Trophoblast cell (in vitro differentiated cells and primary cell): ENCODE results near the gene STARD7.

Source experiments
- DNase-seq, 2 donors: peaks; one replicate each; pipeline ENCODE4 v3.0.0-alpha.2; 2016
- H2AFZ ChIP-seq: 2 replicates; pipeline ENCODE4 v1.6.1; 2013; ENCODE audit warnings: low read length, moderate library complexity, mild to moderate bottlenecking; ENCODE audit not compliant: insufficient read depth, poor library complexity
- H2AK5ac ChIP-seq: 2 replicates; pipeline ENCODE4 v1.6.1; 2013; ENCODE audit warnings: mild to moderate bottlenecking, low read length
- H2BK120ac ChIP-seq: 2 replicates; pipeline ENCODE4 v1.6.1; 2013; ENCODE audit warnings: low read length, mild to moderate bottlenecking, moderate library complexity; ENCODE audit not compliant: insufficient read depth, poor library complexity
- H2BK12ac ChIP-seq: 2 replicates; pipeline ENCODE4 v1.6.1; 2013; ENCODE audit warnings: mild to moderate bottlenecking, low read length, moderate library complexity
- H2BK5ac ChIP-seq: 2 replicates; pipeline ENCODE4 v1.6.1; 2013; ENCODE audit warnings: low read length, low read depth, moderate library complexity, mild to moderate bottlenecking; ENCODE audit not compliant: poor library complexity
- H3K14ac ChIP-seq: 2 replicates; pipeline ENCODE4 v1.6.1; 2013; ENCODE audit warnings: mild to moderate bottlenecking, low read length
- H3K18ac ChIP-seq: 2 replicates; pipeline ENCODE4 v1.6.1; 2013; ENCODE audit warnings: mild to moderate bottlenecking, low read length
- H3K23ac ChIP-seq: 2 replicates; pipeline ENCODE4 v1.6.1; 2013; ENCODE audit warnings: low read length
- H3K27ac ChIP-seq: 2 replicates; pipeline ENCODE4 v1.5.1; 2013; ENCODE audit warnings: low read depth, mild to moderate bottlenecking, inconsistent platforms, low read length, moderate library complexity
- H3K27me3 ChIP-seq: 2 replicates; pipeline ENCODE4 v1.6.1; 2013; ENCODE audit warnings: inconsistent platforms, mild to moderate bottlenecking, low read length, moderate library complexity; ENCODE audit not compliant: insufficient read depth
- H3K36me3 ChIP-seq, 2 experiments: 1 replicate in 1 of 2; 2 replicates in 1 of 2; pipeline ENCODE4 v1.6.1; 2013; ENCODE audit warnings: low read length in 2 of 2, mild to moderate bottlenecking in 2 of 2, moderate library complexity in 1 of 2; ENCODE audit not compliant: insufficient read depth in 2 of 2, control insufficient read depth in 1 of 2
- H3K4ac ChIP-seq: 2 replicates; pipeline ENCODE4 v1.6.1; 2013; ENCODE audit warnings: low read depth, mild to moderate bottlenecking, low read length, moderate library complexity
- H3K4me1 ChIP-seq, 2 experiments: 1 replicate in 1 of 2; 2 replicates in 1 of 2; pipeline ENCODE4 v1.6.1; 2013; ENCODE audit warnings: low read length in 2 of 2, mild to moderate bottlenecking in 2 of 2, moderate library complexity in 1 of 2; ENCODE audit not compliant: insufficient read depth in 2 of 2, control insufficient read depth in 1 of 2
- H3K4me2 ChIP-seq: 2 replicates; pipeline ENCODE4 v1.6.1; 2013; ENCODE audit warnings: inconsistent platforms, mild to moderate bottlenecking, low read length, moderate library complexity
- H3K4me3 ChIP-seq: 2 replicates; pipeline ENCODE4 v1.5.1; 2013; ENCODE audit warnings: mild to moderate bottlenecking, low read depth, low read length, inconsistent platforms
- H3K79me1 ChIP-seq: one replicate; pipeline ENCODE4 v1.6.1; 2013; ENCODE audit warnings: low read length
- H3K79me2 ChIP-seq: 2 replicates; pipeline ENCODE4 v1.6.1; 2013; ENCODE audit warnings: low read length, mild to moderate bottlenecking; ENCODE audit not compliant: control insufficient read depth, insufficient read depth, poor library complexity
- H3K9ac ChIP-seq: 2 replicates; pipeline ENCODE4 v1.6.1; 2013; ENCODE audit warnings: mild to moderate bottlenecking, low read length
- H3K9me3 ChIP-seq: 2 replicates; pipeline ENCODE4 v1.6.1; 2013; ENCODE audit warnings: low read depth, mild to moderate bottlenecking, control low read depth, inconsistent platforms, low read length; ENCODE audit not compliant: insufficient read depth
- H4K12ac ChIP-seq: 2 replicates; pipeline ENCODE4 v1.6.1; 2013; ENCODE audit warnings: low read depth, mild to moderate bottlenecking, low read length, moderate library complexity
- H4K8ac ChIP-seq: 2 replicates; pipeline ENCODE4 v1.6.1; 2013; ENCODE audit warnings: low read depth, mild to moderate bottlenecking, low read length, moderate library complexity
- H4K91ac ChIP-seq: one replicate; pipeline ENCODE4 v1.6.1; 2013; ENCODE audit warnings: low read depth, mild to moderate bottlenecking, low read length, moderate library complexity
- WGBS: extraction: QIAGEN DNeasy Blood & Tissue Kit; methylation state at CpG from one replicate; pipeline ENCODE4 v1.1.7; 2013; ENCODE audit warnings: missing lambda C conversion rate; ENCODE audit not compliant: insufficient read length, insufficient coverage; ENCODE audit errors: extremely low coverage; 5-methylcytosine and 5-hydroxymethylcytosine counted together

Gene STARD7

GRCh38 chr2:96214554-96214953 lies 5.9 kb upstream of the STARD7 start:
- WGBS, result no CpG with 5 or more reads among the region's 4 CpGs
- H3K27me3 ChIP-seq, result no peaks in the 10 kb centered on the region
- H3K79me1 ChIP-seq, result no peaks in the 10 kb centered on the region
- no peak overlapping the region for H3K4me2 ChIP-seq
- no peaks in the 10 kb centered on the region for H3K79me2 ChIP-seq
- H4K12ac ChIP-seq, result no peak overlapping the region
- no peak overlapping the region for H3K23ac ChIP-seq
- no peak overlapping the region for H2BK12ac ChIP-seq
- H3K14ac ChIP-seq, result no peak overlapping the region
- H3K4ac ChIP-seq, result no peak overlapping the region
- H3K9me3 ChIP-seq, result no peaks in the 10 kb centered on the region
- H3K36me3 ChIP-seq, result no peaks in the 10 kb centered on the region
- no peak overlapping the region for H2BK5ac ChIP-seq
- H4K91ac ChIP-seq, result no peak overlapping the region
- H3K18ac ChIP-seq, result no peak overlapping the region
- H2BK120ac ChIP-seq, result no peak overlapping the region
- H2AK5ac ChIP-seq, result no peak overlapping the region
- no peak for DNase-seq
- H3K9ac ChIP-seq, result no peak overlapping the region
- peaks cover under 1 to 5% of the 10 kb centered on the region in 2 experiments for H3K4me1 ChIP-seq
- H4K8ac ChIP-seq, result no peak overlapping the region
- H3K4me3 ChIP-seq, result no peak overlapping the region
- no peak overlapping the region for H3K27ac ChIP-seq
- no peak overlapping the region for H2AFZ ChIP-seq

GRCh38 chr2:96213379-96213778 lies 4.8 kb upstream of the STARD7 start:
- Histone ChIP-seq H3K4me2 (no peak overlapping the region), H3K27ac (no peak overlapping the region), H3K4ac (no peak overlapping the region), H4K12ac (no peak overlapping the region), H3K79me1 (peaks cover 2% of the 10 kb centered on the region), H2AFZ (no peak overlapping the region), H3K79me2 (peaks cover 2% of the 10 kb centered on the region), H3K4me1 (peaks cover 3 to 8% of the 10 kb centered on the region in 2 experiments), H2BK12ac (no peak overlapping the region), H3K4me3 (no peak overlapping the region), H2BK5ac (no peak overlapping the region), H3K18ac (no peak overlapping the region), H3K9me3 (no peaks in the 10 kb centered on the region), H4K8ac (no peak overlapping the region), H3K23ac (no peak overlapping the region), H2AK5ac (no peak overlapping the region), H2BK120ac (no peak overlapping the region), H3K9ac (no peak overlapping the region), H3K36me3 (no peaks in the 10 kb centered on the region), H3K27me3 (no peaks in the 10 kb centered on the region), H3K14ac (no peak overlapping the region), H4K91ac (no peak overlapping the region)
- no CpG with 5 or more reads among the region's 12 CpGs for WGBS
- DNase-seq, result no peak

- no peak overlapping the region for H3K18ac ChIP-seq
- H4K12ac ChIP-seq, result no peak overlapping the region
- H3K27me3 ChIP-seq, result no peaks in the 10 kb centered on the region
- H3K4me2 ChIP-seq, result no peak overlapping the region
- H2BK5ac ChIP-seq, result no peak overlapping the region
- H3K14ac ChIP-seq, result no peak overlapping the region
- H2AK5ac ChIP-seq, result no peak overlapping the region
- no peak overlapping the region for H3K23ac ChIP-seq
- H3K27ac ChIP-seq, result no peak overlapping the region
- H2BK120ac ChIP-seq, result no peak overlapping the region
- WGBS, result no CpG with 5 or more reads among the region's 4 CpGs
- no peak overlapping the region for H3K9ac ChIP-seq
- H2BK12ac ChIP-seq, result no peak overlapping the region
- no peak overlapping the region for H3K4ac ChIP-seq
- H3K9me3 ChIP-seq, result no peaks in the 10 kb centered on the region
- no peak overlapping the region for H2AFZ ChIP-seq
- H3K79me2 ChIP-seq, result peaks cover 10% of the 10 kb centered on the region
- peaks cover 6% of the 10 kb centered on the region for H3K79me1 ChIP-seq
- no peaks in the 10 kb centered on the region for H3K36me3 ChIP-seq
- DNase-seq, result no peak
- H3K4me1 ChIP-seq, result peaks cover 3 to 8% of the 10 kb centered on the region in 2 experiments
- no peak overlapping the region for H4K91ac ChIP-seq
- H3K4me3 ChIP-seq, result no peak overlapping the region
- H4K8ac ChIP-seq, result no peak overlapping the region
These were observed 3.7 kb upstream of the STARD7 start for GRCh38 chr2:96212339-96212738.

GRCh38 chr2:96209729-96210085 lies 1.1 kb upstream of the STARD7 start:
- Histone ChIP-seq H2BK5ac (no peak overlapping the region), H3K27ac (no peak overlapping the region), H4K91ac (peak overlapping the region; percentile 8), H3K36me3 (no peaks in the 10 kb centered on the region), H3K23ac (no peak overlapping the region), H2BK120ac (no peak overlapping the region), H2AFZ (no peak overlapping the region), H3K79me2 (peaks cover 14% of the 10 kb centered on the region), H3K18ac (no peak overlapping the region), H3K27me3 (no peaks in the 10 kb centered on the region), H3K4ac (no peak overlapping the region), H2BK12ac (no peak overlapping the region), H4K8ac (peak overlapping the region; percentile 77), H3K14ac (peak overlapping the region; percentile 6), H3K79me1 (peaks cover 6% of the 10 kb centered on the region), H3K9me3 (no peaks in the 10 kb centered on the region), H3K4me3 (no peak overlapping the region), H4K12ac (peak overlapping the region; percentile 49), H3K4me1 (peaks cover 5 to 11% of the 10 kb centered on the region in 2 experiments), H3K9ac (no peak overlapping the region), H3K4me2 (peak overlapping the region; percentile 65), H2AK5ac (no peak overlapping the region)
- WGBS, result no CpG with 5 or more reads among the region's 9 CpGs
- peak in 1 of 2 donors; percentile 5 for DNase-seq
